GM12801 (cell line): Measurements from ENCODE around the gene BDP1.

Source experiments
- TF ChIP-seq, protein P1 (sequence below): IDR thresholded peaks from one replicate; pipeline ENCODE4 v1.5.1; 2011; ENCODE audit warnings: control low read depth; ENCODE audit not compliant: insufficient read length; ENCODE audit errors: extremely low read depth

The BDP1 gene

DNA sequence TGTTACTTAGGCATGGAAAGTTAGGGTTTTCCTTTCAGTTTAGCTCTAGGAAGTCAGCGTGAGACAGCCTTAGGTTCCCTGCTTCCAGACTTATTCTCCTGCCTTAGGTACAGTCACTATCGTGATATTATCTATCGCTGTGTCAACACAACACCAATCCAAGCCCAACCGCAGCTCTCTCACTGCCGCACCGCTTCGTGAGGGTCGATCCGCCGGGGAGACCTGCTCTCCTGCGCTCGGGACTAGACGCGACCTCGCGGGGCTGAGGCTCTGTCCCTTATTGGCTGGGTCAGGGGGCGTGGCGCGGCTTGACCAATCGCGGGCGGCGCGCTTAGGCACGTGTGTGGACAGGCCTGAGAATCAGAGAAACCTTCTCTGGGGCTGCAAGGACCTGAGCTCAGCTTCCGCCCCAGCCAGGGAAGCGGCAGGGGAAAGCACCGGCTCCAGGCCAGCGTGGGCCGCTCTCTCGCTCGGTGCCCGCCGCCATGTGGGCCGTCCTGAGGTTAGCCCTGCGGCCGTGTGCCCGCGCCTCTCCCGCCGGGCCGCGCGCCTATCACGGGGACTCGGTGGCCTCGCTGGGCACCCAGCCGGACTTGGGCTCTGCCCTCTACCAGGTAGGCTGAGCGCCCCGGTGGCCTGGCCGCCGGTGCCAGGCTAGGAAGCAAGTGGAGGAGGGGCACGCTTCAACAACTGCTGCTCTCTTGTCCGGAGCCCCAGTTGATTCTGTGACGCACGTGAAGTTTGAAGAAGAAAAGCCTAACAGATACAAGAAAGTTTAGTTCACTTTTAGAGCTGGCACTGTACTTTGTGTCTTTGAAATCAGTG is 131.7 kb downstream of the BDP1 start, which contains the start of gene MCCC2:
Gene MCCC2 (plus strand): TSS at position 400 of the 825 bp plus-strand sequence. CDS start 86 bp downstream, at position 486.
- TF ChIP-seq, protein P1, sequence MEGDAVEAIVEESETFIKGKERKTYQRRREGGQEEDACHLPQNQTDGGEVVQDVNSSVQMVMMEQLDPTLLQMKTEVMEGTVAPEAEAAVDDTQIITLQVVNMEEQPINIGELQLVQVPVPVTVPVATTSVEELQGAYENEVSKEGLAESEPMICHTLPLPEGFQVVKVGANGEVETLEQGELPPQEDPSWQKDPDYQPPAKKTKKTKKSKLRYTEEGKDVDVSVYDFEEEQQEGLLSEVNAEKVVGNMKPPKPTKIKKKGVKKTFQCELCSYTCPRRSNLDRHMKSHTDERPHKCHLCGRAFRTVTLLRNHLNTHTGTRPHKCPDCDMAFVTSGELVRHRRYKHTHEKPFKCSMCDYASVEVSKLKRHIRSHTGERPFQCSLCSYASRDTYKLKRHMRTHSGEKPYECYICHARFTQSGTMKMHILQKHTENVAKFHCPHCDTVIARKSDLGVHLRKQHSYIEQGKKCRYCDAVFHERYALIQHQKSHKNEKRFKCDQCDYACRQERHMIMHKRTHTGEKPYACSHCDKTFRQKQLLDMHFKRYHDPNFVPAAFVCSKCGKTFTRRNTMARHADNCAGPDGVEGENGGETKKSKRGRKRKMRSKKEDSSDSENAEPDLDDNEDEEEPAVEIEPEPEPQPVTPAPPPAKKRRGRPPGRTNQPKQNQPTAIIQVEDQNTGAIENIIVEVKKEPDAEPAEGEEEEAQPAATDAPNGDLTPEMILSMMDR, result no peak

DNA sequence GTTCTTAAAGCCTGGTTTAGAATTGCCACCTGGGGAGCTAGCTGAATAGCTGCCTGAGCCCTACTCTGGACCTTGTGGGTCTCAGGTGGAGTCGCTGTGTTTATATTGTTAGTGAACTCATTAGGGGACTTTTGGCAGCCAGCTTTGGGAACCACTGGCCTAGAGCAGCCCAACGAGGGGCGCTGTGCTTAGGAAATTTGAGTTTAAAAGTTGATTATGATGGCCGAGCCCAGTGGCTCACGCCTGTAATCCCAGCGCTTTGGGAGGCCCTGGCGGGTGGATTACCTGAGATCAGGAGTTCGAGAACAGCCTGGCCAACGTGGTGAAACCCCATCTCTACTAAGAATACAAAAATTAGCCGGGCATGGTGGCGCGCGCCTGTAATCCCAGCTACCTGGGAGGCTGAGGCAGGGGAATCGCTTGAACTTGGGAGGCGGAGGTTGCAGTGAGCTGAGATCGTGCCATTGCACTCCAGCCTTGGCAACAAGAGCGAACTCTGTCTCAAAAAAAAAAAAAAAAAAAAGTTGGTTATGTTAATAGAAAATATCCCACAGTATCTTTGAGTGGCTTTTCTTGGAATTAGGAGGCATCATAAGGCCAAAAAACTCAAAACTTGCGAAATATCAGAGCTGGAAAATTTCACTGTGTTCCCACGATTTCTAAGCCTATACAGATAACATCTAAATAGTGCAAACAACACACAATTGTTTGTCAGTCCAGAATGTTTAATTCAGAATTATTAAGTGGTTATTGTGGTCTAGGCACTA is 132.5 kb downstream of the BDP1 start:
- TF ChIP-seq, protein P1, result no peak

DNA sequence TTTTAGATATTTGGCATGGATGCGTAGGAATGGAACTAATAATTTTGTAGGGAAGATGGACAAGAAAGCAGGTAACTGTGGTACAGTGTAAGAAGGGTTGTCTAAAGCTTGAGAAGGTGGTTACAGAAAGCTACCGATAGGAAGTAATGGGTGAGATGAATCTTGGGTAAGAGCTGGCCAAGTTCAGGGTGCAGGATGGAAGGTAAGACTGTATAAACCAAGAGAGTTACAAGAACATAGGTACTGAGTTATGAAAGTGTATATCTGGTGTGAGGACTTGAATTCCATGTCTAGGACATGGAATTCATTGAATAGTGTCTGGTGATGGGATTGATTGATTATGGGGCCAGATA is 133.1 kb downstream of the BDP1 start:
- TF ChIP-seq, protein P1, result no peak

DNA sequence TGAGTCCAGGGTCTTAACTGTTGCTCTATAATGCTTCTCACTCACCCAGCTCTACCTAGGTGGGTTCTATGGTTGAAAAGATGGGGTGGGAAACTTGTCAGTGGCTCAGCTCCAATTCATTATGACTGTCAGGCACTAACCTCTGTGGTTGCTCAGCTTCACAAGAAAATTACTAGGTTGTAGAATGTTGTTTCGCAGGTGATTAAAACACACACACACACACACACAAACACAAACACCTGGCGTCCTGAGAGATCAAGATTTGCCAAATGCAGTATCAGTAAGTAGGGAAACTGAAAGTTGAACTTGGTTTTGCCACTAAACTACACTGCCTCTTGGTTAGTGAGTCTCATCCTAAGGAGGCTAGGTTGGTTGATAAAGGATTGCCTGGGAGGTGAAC is 134.5 kb downstream of the BDP1 start:
- TF ChIP-seq, protein P1, result no peak

DNA sequence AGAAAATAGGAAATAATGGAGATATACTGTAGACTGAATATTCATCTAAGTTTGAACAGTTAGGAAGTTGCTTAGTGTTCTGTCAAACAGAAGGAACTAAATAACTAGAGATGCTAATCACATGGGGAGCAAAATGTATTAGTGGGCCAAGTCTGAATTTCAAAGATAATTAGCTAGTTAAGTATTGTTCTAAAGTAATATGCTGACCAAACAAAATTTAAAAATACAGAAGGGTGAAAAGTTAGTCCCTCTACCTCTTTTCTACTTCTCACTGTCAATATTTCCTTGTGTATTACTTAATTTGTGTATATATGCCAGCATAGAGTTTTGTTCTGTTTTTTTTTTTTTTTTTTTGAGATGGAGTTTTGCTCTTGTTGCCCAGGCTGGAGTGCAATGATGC is 135.6 kb downstream of the BDP1 start:
- TF ChIP-seq, protein P1, result no peak

DNA sequence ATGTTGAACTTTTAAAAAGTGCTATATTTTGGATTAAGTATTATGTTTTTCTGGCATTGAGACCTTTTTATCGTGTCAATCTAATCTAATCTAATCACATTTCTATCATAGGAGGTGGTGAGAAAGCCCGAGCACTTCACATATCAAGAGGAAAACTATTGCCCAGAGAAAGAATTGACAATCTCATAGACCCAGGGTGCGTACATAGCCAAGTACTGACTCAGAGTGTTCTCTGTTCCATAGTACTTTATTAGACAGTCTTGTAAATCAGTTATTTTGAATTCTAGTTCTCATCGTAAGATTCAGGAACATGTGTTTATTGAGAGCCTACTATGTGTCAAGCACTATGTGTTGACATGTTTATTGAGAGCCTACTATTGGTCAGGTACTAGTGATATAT is 140.7 kb downstream of the BDP1 start:
- TF ChIP-seq, protein P1, result no peak

DNA sequence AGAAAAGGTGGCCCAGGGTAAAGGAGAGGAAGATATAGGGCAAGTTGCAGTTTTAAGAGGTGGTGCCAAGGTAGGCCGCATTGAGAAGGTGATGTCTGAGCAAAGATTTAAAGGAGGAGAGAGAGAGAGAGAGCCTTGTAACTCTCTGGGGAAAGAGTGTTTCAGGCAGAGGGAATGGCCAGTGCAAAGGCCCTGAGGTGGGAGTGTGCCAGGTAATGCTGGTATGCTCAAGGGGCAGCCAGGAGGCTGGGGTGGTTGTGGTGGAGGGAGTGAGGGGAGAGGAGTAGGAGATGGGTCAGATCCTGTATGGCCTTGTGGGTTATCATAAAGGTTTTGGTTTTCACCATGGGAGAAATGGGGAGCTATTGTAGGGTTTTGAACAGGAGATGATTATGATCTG is 141.6 kb downstream of the BDP1 start:
- TF ChIP-seq, protein P1, result no peak
